Measurements from ENCODE around the gene SPG7. TPM values are rescaled to one million over a fixed set of nuclear protein-coding genes. Genes with fewer than 3 reads are reported as not detected.
A peak's percentile ranks its signal among the peaks of the same experiment; 100 is the strongest.

The SPG7 gene
- total and polyA plus RNA-seq, 2 experiments from 2014 or later: 108 to 222 TPM

GRCh38 chr16:89482150-89482816 lies 25.9 kb upstream of the SPG7 start:
- Histone ChIP-seq H3K36me3 (replicated peaks; ENCODE audit: insufficient read depth, low read depth) (no peaks in the 10 kb centered on the region), H3K4me2 (peak overlapping the region; percentile 51), H3K9me3 (ENCODE audit: low read depth) (no peaks in the 10 kb centered on the region), H4K20me1 (ENCODE audit: insufficient read depth, poor library complexity, severe bottlenecking) (peaks cover 100% of the 10 kb centered on the region), H3K27me3 (no peaks in the 10 kb centered on the region), H3K79me2 (peaks cover 100% of the 10 kb centered on the region), H3K27ac (peak overlapping the region; percentile 88), H3K9me2 (replicated peaks; ENCODE audit: insufficient read depth) (no peaks in the 10 kb centered on the region), H2AFZ (no peak overlapping the region), H3K4me3 (no peak overlapping the region), H3K4me1 (ENCODE audit: insufficient read depth) (peaks cover 59% of the 10 kb centered on the region)
- TF ChIP-seq EZH2 (IDR thresholded peaks at IDR 0.05; ENCODE audit: borderline replicate concordance): no peak
- TF ChIP-seq CTCF (IDR thresholded peaks at IDR 0.05; ENCODE audit: poor library complexity): no peak
- no peak for TF ChIP-seq EZH2phosphoT487 (IDR thresholded peaks at IDR 0.05; ENCODE audit: low read depth, severe bottlenecking, unreplicated experiment)
- DNase-seq (ENCODE audit: low spot score): no peak
- WGBS (ENCODE audit: low lambda C conversion rate, missing lambda C conversion rate): 67% methylated on average over 14 of the region's 14 CpGs

GRCh38 chr16:89482817-89483205 lies 25.4 kb upstream of the SPG7 start:
- H3K4me2 ChIP-seq: peak overlapping the region; percentile 51

GRCh38 chr16:89484041-89484501 lies 24.1 kb upstream of the SPG7 start:
- H3K4me2 ChIP-seq: peak overlapping the region; percentile 52
- H4K20me1 ChIP-seq (ENCODE audit: insufficient read depth, poor library complexity, severe bottlenecking): peaks cover 99% of the 10 kb centered on the region
- no peaks in the 10 kb centered on the region for H3K9me3 ChIP-seq (ENCODE audit: low read depth)
- TF ChIP-seq EZH2 (IDR thresholded peaks at IDR 0.05; ENCODE audit: borderline replicate concordance): no peak
- no peak for TF ChIP-seq EZH2phosphoT487 (IDR thresholded peaks at IDR 0.05; ENCODE audit: low read depth, severe bottlenecking, unreplicated experiment)
- no peak for TF ChIP-seq CTCF (IDR thresholded peaks at IDR 0.05; ENCODE audit: poor library complexity)
- H2AFZ ChIP-seq: no peak overlapping the region
- H3K36me3 ChIP-seq (replicated peaks; ENCODE audit: insufficient read depth, low read depth): no peaks in the 10 kb centered on the region
- H3K27ac ChIP-seq: peak overlapping the region; percentile 88
- no peak overlapping the region for H3K4me3 ChIP-seq
- peaks cover 100% of the 10 kb centered on the region for H3K79me2 ChIP-seq
- WGBS (ENCODE audit: low lambda C conversion rate, missing lambda C conversion rate): 87% methylated on average over 5 of the region's 5 CpGs
- H3K4me1 ChIP-seq (ENCODE audit: insufficient read depth): peaks cover 68% of the 10 kb centered on the region
- H3K27me3 ChIP-seq: no peaks in the 10 kb centered on the region
- DNase-seq (ENCODE audit: low spot score): no peak
- H3K9me2 ChIP-seq (replicated peaks; ENCODE audit: insufficient read depth): no peaks in the 10 kb centered on the region

More at GRCh38 chr16:89482817-89483205, 25.4 kb upstream of the SPG7 start:
- Histone ChIP-seq H3K27me3 (no peaks in the 10 kb centered on the region), H3K9me3 (ENCODE audit: low read depth) (no peaks in the 10 kb centered on the region), H3K4me1 (ENCODE audit: insufficient read depth) (peaks cover 62% of the 10 kb centered on the region), H2AFZ (no peak overlapping the region), H3K36me3 (replicated peaks; ENCODE audit: insufficient read depth, low read depth) (no peaks in the 10 kb centered on the region), H3K79me2 (peaks cover 100% of the 10 kb centered on the region), H4K20me1 (ENCODE audit: insufficient read depth, poor library complexity, severe bottlenecking) (peaks cover 100% of the 10 kb centered on the region), H3K9me2 (replicated peaks; ENCODE audit: insufficient read depth) (no peaks in the 10 kb centered on the region), H3K27ac (peak overlapping the region; percentile 88), H3K4me3 (no peak overlapping the region)
- DNase-seq (ENCODE audit: low spot score): no peak
- 72% methylated on average over 5 of the region's 5 CpGs for WGBS (ENCODE audit: low lambda C conversion rate, missing lambda C conversion rate)
- TF ChIP-seq EZH2 (IDR thresholded peaks at IDR 0.05; ENCODE audit: borderline replicate concordance) (no peak), CTCF (IDR thresholded peaks at IDR 0.05; ENCODE audit: poor library complexity) (no peak), EZH2phosphoT487 (IDR thresholded peaks at IDR 0.05; ENCODE audit: low read depth, severe bottlenecking, unreplicated experiment) (no peak)

All from hepatocyte (in vitro differentiated cells).